H1 (cell line): ENCODE results near the gene BCAR1. TPM values are rescaled to one million over a fixed set of nuclear protein-coding genes. Genes with fewer than 3 reads are reported as not detected.

Experiments
- CTCF ChIA-PET: fragments of 300-600 bp; sonication (Branson Sonifier 250); formaldehyde crosslinking; loops from one replicate; lab custom pipeline; 2021; ENCODE audit not compliant: partially characterized antibody; lab: Charles Lee
- POLR2A ChIA-PET: fragments of 300-600 bp; sonication (Branson Sonifier 250); formaldehyde crosslinking; loops from one replicate; lab custom pipeline; 2021; ENCODE audit warnings: inconsistent platforms; ENCODE audit not compliant: partially characterized antibody; lab: Charles Lee
- DNase-seq, 2 experiments: peaks; one replicate each; pipeline versions ENCODE4 v3.0.0 to v3.0.0-alpha.2; 2010 to 2022; ENCODE audit warnings: low spot score in 2 of 2, low read depth in 1 of 2, mixed read lengths in 1 of 2
- FAIRE-seq: peaks from 2 replicates; lab custom pipeline; 2011; peaks lifted over from hg19 to GRCh38; lab: Jason Lieb, UNC
- H2AFZ ChIP-seq: 2 replicates; pipeline ENCODE4 v1.8.1; 2012; ENCODE audit warnings: low read length, inconsistent platforms
- H2AK5ac ChIP-seq: 2 replicates; pipeline ENCODE4 v1.6.1; 2013; ENCODE audit warnings: low read depth, low read length
- H2BK120ac ChIP-seq: replicated peaks from 2 replicates; pipeline ENCODE3; 2013; ENCODE audit warnings: low read depth, low read length, inconsistent platforms
- H2BK12ac ChIP-seq: 2 replicates; pipeline ENCODE4 v1.6.1; 2013; ENCODE audit warnings: low read depth, low read length
- H2BK15ac ChIP-seq: 2 replicates; pipeline ENCODE4 v1.6.1; 2013; ENCODE audit warnings: low read length
- H2BK20ac ChIP-seq: 2 replicates; pipeline ENCODE4 v1.6.1; 2013; ENCODE audit warnings: low read length
- H2BK5ac ChIP-seq: 2 replicates; pipeline ENCODE4 v1.6.1; 2013; ENCODE audit warnings: low read depth, low read length
- H3K14ac ChIP-seq: 2 replicates; pipeline ENCODE4 v1.6.1; 2013; ENCODE audit warnings: inconsistent platforms; ENCODE audit not compliant: insufficient read length
- H3K18ac ChIP-seq: 2 replicates; pipeline ENCODE4 v1.6.1; 2013; ENCODE audit warnings: low read length; ENCODE audit errors: extremely low read depth
- H3K23ac ChIP-seq: 2 replicates; pipeline ENCODE4 v1.6.1; 2013; ENCODE audit warnings: inconsistent platforms; ENCODE audit not compliant: insufficient read length
- H3K23me2 ChIP-seq: 2 replicates; pipeline ENCODE4 v1.6.1; 2013; ENCODE audit warnings: low read depth, low read length
- H3K27ac ChIP-seq: 2 replicates; pipeline ENCODE4 v1.6.1; 2011; ENCODE audit warnings: low read depth, low read length, inconsistent platforms
- H3K27me3 ChIP-seq, 4 experiments: replicated peaks in 1 of 4; 1 replicate in 1 of 4; 2 replicates in 3 of 4; pipeline versions ENCODE4 v1.6.1 to v1.8.1; 2011 to 2013; ENCODE audit warnings: low read length in 3 of 4, mild to moderate bottlenecking in 3 of 4, inconsistent platforms in 2 of 4, mixed read lengths in 2 of 4, moderate library complexity in 1 of 4; ENCODE audit not compliant: control insufficient read depth in 3 of 4, insufficient read depth in 3 of 4; ENCODE audit errors: extremely low read depth in 1 of 4
- H3K36me3 ChIP-seq, 4 experiments: 2 replicates each; pipeline versions ENCODE4 v1.6.1 to v1.8.1; 2011 to 2013; ENCODE audit warnings: mild to moderate bottlenecking in 4 of 4, low read length in 3 of 4, moderate library complexity in 2 of 4, control low read depth in 1 of 4, inconsistent platforms in 1 of 4; ENCODE audit not compliant: insufficient read depth in 4 of 4, control insufficient read depth in 2 of 4
- H3K4ac ChIP-seq: replicated peaks from 2 replicates; pipeline ENCODE3; 2013; ENCODE audit warnings: low read length, low read depth, mixed read lengths, inconsistent platforms; ENCODE audit not compliant: insufficient read length
- H3K4me1 ChIP-seq, 4 experiments: replicated peaks in 1 of 4; 1 replicate in 1 of 4; 2 replicates in 3 of 4; pipeline versions ENCODE4 v1.6.1 to v1.8.1; 2011 to 2013; ENCODE audit warnings: low read length in 3 of 4, inconsistent platforms in 2 of 4, mixed read lengths in 1 of 4; ENCODE audit not compliant: insufficient read depth in 4 of 4, control insufficient read depth in 3 of 4
- H3K4me2 ChIP-seq, 2 experiments: 2 replicates each; pipeline versions ENCODE4 v1.6.1 to v1.8.1; 2011 to 2013; ENCODE audit warnings: low read depth in 2 of 2, low read length in 2 of 2, control low read depth in 1 of 2, inconsistent platforms in 1 of 2, mild to moderate bottlenecking in 1 of 2; ENCODE audit not compliant: insufficient read depth in 1 of 2
- H3K4me3 ChIP-seq, 4 experiments: fragments of 200-600, 300-600 bp in 1 of 4; sonication (generic), shearing (Covaris generic), sonication (Bioruptor Twin) in 1 of 4; 2 replicates each; pipeline versions ENCODE4 v1.5.1 to v1.8.1; 2011 to 2016; ENCODE audit warnings: low read length in 4 of 4, low read depth in 3 of 4, control low read depth in 2 of 4, inconsistent platforms in 2 of 4, mild to moderate bottlenecking in 2 of 4, mixed read lengths in 1 of 4, moderate library complexity in 1 of 4; ENCODE audit not compliant: insufficient read depth in 2 of 4; ENCODE audit errors: extremely low read depth in 1 of 4
- H3K56ac ChIP-seq: replicated peaks from 2 replicates; pipeline ENCODE3; 2013; ENCODE audit warnings: low read depth, mild to moderate bottlenecking, mixed read lengths, low read length, inconsistent platforms; ENCODE audit not compliant: insufficient read length
- H3K79me1 ChIP-seq: 2 replicates; pipeline ENCODE4 v1.6.1; 2013; ENCODE audit warnings: low read depth, low read length, control low read depth
- H3K79me2 ChIP-seq, 2 experiments: 2 replicates each; pipeline versions ENCODE4 v1.6.1 to v1.8.1; 2012 to 2013; ENCODE audit warnings: low read length in 2 of 2, mild to moderate bottlenecking in 2 of 2, inconsistent platforms in 1 of 2; ENCODE audit not compliant: insufficient read depth in 2 of 2, control insufficient read depth in 1 of 2
- H3K9ac ChIP-seq, 4 experiments: replicated peaks in 1 of 4; 1 replicate in 1 of 4; 2 replicates in 3 of 4; pipeline versions ENCODE4 v1.6.1 to v1.8.1; 2011 to 2013; ENCODE audit warnings: low read depth in 3 of 4, low read length in 3 of 4, control low read depth in 2 of 4, mild to moderate bottlenecking in 2 of 4, moderate library complexity in 2 of 4, inconsistent platforms in 1 of 4; ENCODE audit errors: extremely low read depth in 1 of 4
- H3K9me3 ChIP-seq, 2 experiments: 2 replicates each; pipeline versions ENCODE4 v1.6.1 to v1.8.1; 2012 to 2013; ENCODE audit warnings: mild to moderate bottlenecking in 2 of 2, moderate library complexity in 2 of 2, control low read depth in 1 of 2, inconsistent platforms in 1 of 2, low read depth in 1 of 2, low read length in 1 of 2, mixed read lengths in 1 of 2; ENCODE audit not compliant: insufficient read depth in 2 of 2
- H4K20me1 ChIP-seq, 2 experiments: replicated peaks in 1 of 2; 2 replicates each; pipeline versions ENCODE3 to v1.8.1; 2011 to 2013; ENCODE audit warnings: inconsistent platforms in 2 of 2, low read length in 2 of 2, mild to moderate bottlenecking in 1 of 2; ENCODE audit not compliant: insufficient read depth in 2 of 2, control insufficient read depth in 1 of 2
- H4K5ac ChIP-seq: 2 replicates; pipeline ENCODE4 v1.6.1; 2013; ENCODE audit warnings: low read length, low read depth, mixed read lengths, inconsistent platforms; ENCODE audit not compliant: insufficient read length
- H4K8ac ChIP-seq: 2 replicates; pipeline ENCODE4 v1.8.0; 2013; ENCODE audit warnings: mild to moderate bottlenecking, moderate library complexity, low read length, inconsistent platforms; ENCODE audit not compliant: insufficient read depth; ENCODE audit errors: extremely low read depth
- H4K91ac ChIP-seq: replicated peaks from 2 replicates; pipeline ENCODE3; 2013; ENCODE audit warnings: low read length, mixed read lengths, inconsistent platforms; ENCODE audit not compliant: insufficient read length
- KDM4A ChIP-seq: IDR thresholded peaks from one replicate; pipeline ENCODE4 v1.7.1; 2012; ENCODE audit warnings: low read depth, mild to moderate bottlenecking, moderate library complexity, low read length, inconsistent platforms; ENCODE audit not compliant: severe bottlenecking
- KDM5A ChIP-seq: fragments of 200-600 bp; IDR thresholded peaks from 2 replicates; pipeline ENCODE4 v1.7.1; 2012; ENCODE audit warnings: mild to moderate bottlenecking, low read length, inconsistent platforms, mixed read lengths
- RNF2 ChIP-seq: fragments of 200-900, 300-1000 bp; sonication (generic); IDR thresholded peaks from 2 replicates; pipeline ENCODE4 v1.7.1; 2016; ENCODE audit warnings: borderline replicate concordance, low read depth, mild to moderate bottlenecking, antibody characterized with exemption, low read length; ENCODE audit not compliant: poor library complexity, severe bottlenecking; ENCODE audit errors: missing control alignments
- WGBS, 2 experiments: shearing (Covaris generic) in 1 of 2; methylation state at CpG; one replicate each; pipeline versions ENCODE4 v1.1.6 to v1.1.7; 2013 to 2015; ENCODE audit warnings: low lambda C conversion rate in 2 of 2, mixed read lengths in 2 of 2, inconsistent platforms in 1 of 2, low coverage in 1 of 2, missing lambda C conversion rate in 1 of 2; ENCODE audit not compliant: insufficient replicate concordance in 2 of 2, insufficient coverage in 1 of 2, insufficient read length in 1 of 2; ENCODE audit errors: extremely low coverage in 1 of 2, missing lambda C conversion rate in 1 of 2; 5-methylcytosine and 5-hydroxymethylcytosine counted together
- polyA plus RNA-seq, 7 experiments: library from polyadenylated mRNA; depleted of rRNA in 3 of 7; stranded (reverse) in 5 of 7; unstranded in 2 of 7; fragments of >200 nt in 5 of 7; fragments of 200-250 nt in 2 of 7; gene quantifications; 1 replicate in 5 of 7; 2 replicates in 1 of 7; 4 replicates in 1 of 7; pipeline versions ENCODE4 v1.2.1 to v1.2.3, GENCODE V29; 2011 to 2013; ENCODE audit warnings: missing spikeins in 2 of 7, mixed read lengths in 2 of 7
- total RNA-seq: library from RNA; stranded (reverse); fragmentation: NEBNext Ultra II Directional; extraction: Animal tissue kit (Norgen Biotek cat#: 25700); gene quantifications from 2 replicates; pipeline ENCODE4 v1.2.1, GENCODE V29; 2021
- TF ChIP-seq, protein P1 (sequence below): IDR thresholded peaks from 2 replicates; pipeline ENCODE4 v1.6.1; 2011; ENCODE audit warnings: low read length, improper control_type of control experiment
- TF ChIP-seq, protein P2 (sequence below): IDR thresholded peaks from 2 replicates; pipeline ENCODE4 v1.6.1; 2012; ENCODE audit warnings: inconsistent platforms

Gene BCAR1
- total and polyA plus RNA-seq, 2 of the 8 experiments (the other 6 are each of a cell fraction or from before 2014, with no cell fraction given): 59.8 to 105 TPM

- H4K8ac ChIP-seq: no peak overlapping the region
- H3K18ac ChIP-seq: no peak overlapping the region
- DNase-seq (no peak), FAIRE-seq (no peak)
- no peaks in the 10 kb centered on the region for H3K4me1 ChIP-seq
- no peak overlapping the region for H2BK5ac ChIP-seq
- H4K5ac ChIP-seq: no peak overlapping the region
- 90% methylated on average over 1 of the region's 4 CpGs; no CpG with 5 or more reads in 1 of the 2 experiments for WGBS, 2 experiments
- H3K27me3 ChIP-seq: no peaks in the 10 kb centered on the region
- H3K56ac ChIP-seq: no peak overlapping the region
- H3K4me3 ChIP-seq: no peak overlapping the region
- H2AFZ ChIP-seq: no peak overlapping the region
- H3K79me2 ChIP-seq: no peaks in the 10 kb centered on the region
- H2AK5ac ChIP-seq: no peak overlapping the region
- H3K27ac ChIP-seq: no peak overlapping the region
- POLR2A ChIA-PET: no interaction called here
- no peak overlapping the region for H4K91ac ChIP-seq
- no peak overlapping the region for H3K4me2 ChIP-seq
- H2BK120ac ChIP-seq: no peak overlapping the region
- H2BK20ac ChIP-seq: no peak overlapping the region
- no peak overlapping the region for H3K9ac ChIP-seq
- H3K23ac ChIP-seq: no peak overlapping the region
- TF ChIP-seq, protein P1, sequence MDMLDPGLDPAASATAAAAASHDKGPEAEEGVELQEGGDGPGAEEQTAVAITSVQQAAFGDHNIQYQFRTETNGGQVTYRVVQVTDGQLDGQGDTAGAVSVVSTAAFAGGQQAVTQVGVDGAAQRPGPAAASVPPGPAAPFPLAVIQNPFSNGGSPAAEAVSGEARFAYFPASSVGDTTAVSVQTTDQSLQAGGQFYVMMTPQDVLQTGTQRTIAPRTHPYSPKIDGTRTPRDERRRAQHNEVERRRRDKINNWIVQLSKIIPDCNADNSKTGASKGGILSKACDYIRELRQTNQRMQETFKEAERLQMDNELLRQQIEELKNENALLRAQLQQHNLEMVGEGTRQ: no peak
- TF ChIP-seq, protein P2, sequence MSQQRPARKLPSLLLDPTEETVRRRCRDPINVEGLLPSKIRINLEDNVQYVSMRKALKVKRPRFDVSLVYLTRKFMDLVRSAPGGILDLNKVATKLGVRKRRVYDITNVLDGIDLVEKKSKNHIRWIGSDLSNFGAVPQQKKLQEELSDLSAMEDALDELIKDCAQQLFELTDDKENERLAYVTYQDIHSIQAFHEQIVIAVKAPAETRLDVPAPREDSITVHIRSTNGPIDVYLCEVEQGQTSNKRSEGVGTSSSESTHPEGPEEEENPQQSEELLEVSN: no peak
- no peak for TF ChIP-seq RNF2
- TF ChIP-seq KDM4A: no peak
- TF ChIP-seq KDM5A: no peak
- no peak overlapping the region for H2BK12ac ChIP-seq
- no peak overlapping the region for H3K4ac ChIP-seq
- no peak overlapping the region for H2BK15ac ChIP-seq
- CTCF ChIA-PET: interaction anchor here (15.0 kb wide), 1 partner anchor 19 kb away, joined by 157 read pairs; no protein-coding TSS in a partner anchor
- no peaks in the 10 kb centered on the region for H3K23me2 ChIP-seq
- no peak overlapping the region for H3K14ac ChIP-seq
- no peaks in the 10 kb centered on the region for H3K36me3 ChIP-seq
- no peaks in the 10 kb centered on the region for H4K20me1 ChIP-seq
- no peaks in the 10 kb centered on the region for H3K79me1 ChIP-seq
- no peaks in the 10 kb centered on the region for H3K9me3 ChIP-seq
Measured at GRCh38 chr16:75219088-75219487, 32.3 kb downstream of the BCAR1 start.
